ENCODE data around the gene DDX21. TPM values are rescaled to one million over a fixed set of nuclear protein-coding genes. Genes with fewer than 3 reads are reported as not detected.
A peak's percentile ranks its signal among the peaks of the same experiment; 100 is the strongest.

Gene DDX21
- total RNA-seq, 1 experiment from 2014 or later, result 153 TPM

DNA sequence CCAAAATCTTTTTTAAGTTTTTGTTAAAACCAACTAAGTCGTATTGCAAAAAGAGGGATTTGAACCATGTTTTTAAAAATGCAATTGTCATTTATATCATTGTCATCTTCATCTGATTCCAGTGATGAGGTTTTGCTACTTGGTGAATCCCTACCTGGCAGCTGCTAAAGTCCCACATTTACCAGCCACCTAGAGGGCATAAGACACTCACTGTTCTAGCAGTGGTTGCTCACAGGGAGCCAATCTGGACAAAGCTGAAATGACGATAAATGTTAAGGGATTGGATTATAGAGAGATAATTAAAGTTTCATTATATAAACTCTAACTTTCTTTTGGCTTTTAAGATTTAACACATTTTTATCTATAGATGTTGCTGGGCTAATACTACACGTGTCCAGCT lies 51.3 kb downstream of the DDX21 start:
- H2AFZ ChIP-seq (ENCODE audit: low read depth, low read length, poor library complexity, severe bottlenecking), result no peak overlapping the region
- no peaks in the 10 kb centered on the region for H3K4me1 ChIP-seq (ENCODE audit: control insufficient read depth in 1 of 2, insufficient read depth in 2 of 2, low read length in 2 of 2)
- no peak overlapping the region for H3K4me2 ChIP-seq (ENCODE audit: low read length)
- ATAC-seq (no peak), DNase-seq (ENCODE audit: low read depth, low spot score) (no peak)
- peaks cover 5 to 14% of the 10 kb centered on the region in 2 experiments; a peak in 2 of 4 replicates for H3K36me3 ChIP-seq (ENCODE audit: control insufficient read depth in 1 of 2, insufficient read depth in 2 of 2, low read length in 2 of 2)
- H3K9me3 ChIP-seq (ENCODE audit: control insufficient read depth in 1 of 2, insufficient read depth in 1 of 2, low read depth in 1 of 2, low read length in 2 of 2), result no peaks in the 10 kb centered on the region
- H3K4me3 ChIP-seq (replicated peaks in 1 of 2; ENCODE audit: low read depth in 1 of 2, low read length in 2 of 2), result no peak overlapping the region
- RAD21 ChIA-PET (ENCODE audit: low non-redundant PET in 1 of 2, low total read pairs in 2 of 2, uncharacterized antibody in 2 of 2, unreplicated experiment in 2 of 2), result no interaction called here
- H3K9me2 ChIP-seq (ENCODE audit: insufficient read depth), result no peaks in the 10 kb centered on the region
- TF ChIP-seq EZH2phosphoT487 (IDR thresholded peaks at IDR 0.05; ENCODE audit: borderline replicate concordance), result no peak
- TF ChIP-seq CEBPB (IDR thresholded peaks at IDR 0.05; ENCODE audit: low read depth), result no peak
- TF ChIP-seq TCF7L2 (IDR thresholded peaks at IDR 0.05; ENCODE audit: borderline replicate concordance, extremely low read depth, insufficient read depth, insufficient read length), result no peak
- peak; percentile 28; the same call in 1 of the 2 replicates for TF ChIP-seq RAD21 (IDR thresholded peaks at IDR 0.05; ENCODE audit: low read depth)
- TF ChIP-seq, protein P1, sequence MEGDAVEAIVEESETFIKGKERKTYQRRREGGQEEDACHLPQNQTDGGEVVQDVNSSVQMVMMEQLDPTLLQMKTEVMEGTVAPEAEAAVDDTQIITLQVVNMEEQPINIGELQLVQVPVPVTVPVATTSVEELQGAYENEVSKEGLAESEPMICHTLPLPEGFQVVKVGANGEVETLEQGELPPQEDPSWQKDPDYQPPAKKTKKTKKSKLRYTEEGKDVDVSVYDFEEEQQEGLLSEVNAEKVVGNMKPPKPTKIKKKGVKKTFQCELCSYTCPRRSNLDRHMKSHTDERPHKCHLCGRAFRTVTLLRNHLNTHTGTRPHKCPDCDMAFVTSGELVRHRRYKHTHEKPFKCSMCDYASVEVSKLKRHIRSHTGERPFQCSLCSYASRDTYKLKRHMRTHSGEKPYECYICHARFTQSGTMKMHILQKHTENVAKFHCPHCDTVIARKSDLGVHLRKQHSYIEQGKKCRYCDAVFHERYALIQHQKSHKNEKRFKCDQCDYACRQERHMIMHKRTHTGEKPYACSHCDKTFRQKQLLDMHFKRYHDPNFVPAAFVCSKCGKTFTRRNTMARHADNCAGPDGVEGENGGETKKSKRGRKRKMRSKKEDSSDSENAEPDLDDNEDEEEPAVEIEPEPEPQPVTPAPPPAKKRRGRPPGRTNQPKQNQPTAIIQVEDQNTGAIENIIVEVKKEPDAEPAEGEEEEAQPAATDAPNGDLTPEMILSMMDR (IDR thresholded peaks at IDR 0.05 in 2 of 3, conservative IDR thresholded peaks at IDR 0.05 in 1 of 3; ENCODE audit: borderline replicate concordance in 1 of 3, insufficient read depth in 1 of 3, low read depth in 2 of 3, low read length in 2 of 3), result 0 out of 6 replicates have a peak, but pooled peaks of 1 of the 3 experiments have one; percentile 20
- no peak for TF ChIP-seq FOSL1 (IDR thresholded peaks at IDR 0.05; ENCODE audit: low read depth)
- H3K79me2 ChIP-seq (ENCODE audit: insufficient read depth, low read length), result no peaks in the 10 kb centered on the region
- POLR2A ChIA-PET, result no interaction called here
- no peak overlapping the region for H3K9ac ChIP-seq (ENCODE audit: low read length)
- no TSS peak for BruUV-seq (replicated peaks)
- CTCF ChIA-PET, result interaction anchor here (1.5 kb wide), 1 partner anchor 85 kb away, joined by 3 read pairs; no protein-coding TSS in a partner anchor
- H3K27ac ChIP-seq (ENCODE audit: low read depth, low read length), result no peak overlapping the region
- H3K27me3 ChIP-seq (ENCODE audit: insufficient read depth, low read length), result no peaks in the 10 kb centered on the region
- intact Hi-C loops (cut with micrococcal nuclease), result loop anchor here (5.0 to 10.0 kb wide), 2 partner anchors 208 to 385 kb away; no protein-coding TSS in a partner anchor
- H4K20me1 ChIP-seq (ENCODE audit: insufficient read depth), result no peaks in the 10 kb centered on the region

- H3K36me3 ChIP-seq (ENCODE audit: control insufficient read depth in 1 of 2, insufficient read depth in 2 of 2, low read length in 2 of 2), result peaks cover 5 to 14% of the 10 kb centered on the region in 2 experiments; a peak in 2 of 4 replicates
Measured at GRCh38 chr10:69009360-69009759, 53.4 kb downstream of the DDX21 start.

More at GRCh38 chr10:69009360-69009759, 53.4 kb downstream of the DDX21 start:
- DNase-seq (ENCODE audit: low read depth, low spot score) (no peak), ATAC-seq (no peak)
- no peaks in the 10 kb centered on the region for H3K27me3 ChIP-seq (ENCODE audit: insufficient read depth, low read length)
- no peak overlapping the region for H2AFZ ChIP-seq (ENCODE audit: low read depth, low read length, poor library complexity, severe bottlenecking)
- no TSS peak for BruUV-seq (replicated peaks)
- H3K27ac ChIP-seq (ENCODE audit: low read depth, low read length), result no peak overlapping the region
- ChIA-PET RAD21 (ENCODE audit: low non-redundant PET in 1 of 2, low total read pairs in 2 of 2, uncharacterized antibody in 2 of 2, unreplicated experiment in 2 of 2) (no interaction called here), CTCF (no interaction called here), POLR2A (no interaction called here)
- no peaks in the 10 kb centered on the region for H4K20me1 ChIP-seq (ENCODE audit: insufficient read depth)
- H3K79me2 ChIP-seq (ENCODE audit: insufficient read depth, low read length), result no peaks in the 10 kb centered on the region
- no peaks in the 10 kb centered on the region for H3K9me2 ChIP-seq (ENCODE audit: insufficient read depth)
- H3K4me1 ChIP-seq (ENCODE audit: control insufficient read depth in 1 of 2, insufficient read depth in 2 of 2, low read length in 2 of 2), result no peaks in the 10 kb centered on the region
- no peaks in the 10 kb centered on the region for H3K9me3 ChIP-seq (ENCODE audit: control insufficient read depth in 1 of 2, insufficient read depth in 1 of 2, low read depth in 1 of 2, low read length in 2 of 2)
- no peak overlapping the region for H3K4me3 ChIP-seq (replicated peaks in 1 of 2; ENCODE audit: low read depth in 1 of 2, low read length in 2 of 2)
- no peak overlapping the region for H3K9ac ChIP-seq (ENCODE audit: low read length)
- TF ChIP-seq YY1 (IDR thresholded peaks at IDR 0.05; ENCODE audit: extremely low read depth, insufficient replicate concordance, low read depth, low read length), result no peak
- TF ChIP-seq, protein P2, sequence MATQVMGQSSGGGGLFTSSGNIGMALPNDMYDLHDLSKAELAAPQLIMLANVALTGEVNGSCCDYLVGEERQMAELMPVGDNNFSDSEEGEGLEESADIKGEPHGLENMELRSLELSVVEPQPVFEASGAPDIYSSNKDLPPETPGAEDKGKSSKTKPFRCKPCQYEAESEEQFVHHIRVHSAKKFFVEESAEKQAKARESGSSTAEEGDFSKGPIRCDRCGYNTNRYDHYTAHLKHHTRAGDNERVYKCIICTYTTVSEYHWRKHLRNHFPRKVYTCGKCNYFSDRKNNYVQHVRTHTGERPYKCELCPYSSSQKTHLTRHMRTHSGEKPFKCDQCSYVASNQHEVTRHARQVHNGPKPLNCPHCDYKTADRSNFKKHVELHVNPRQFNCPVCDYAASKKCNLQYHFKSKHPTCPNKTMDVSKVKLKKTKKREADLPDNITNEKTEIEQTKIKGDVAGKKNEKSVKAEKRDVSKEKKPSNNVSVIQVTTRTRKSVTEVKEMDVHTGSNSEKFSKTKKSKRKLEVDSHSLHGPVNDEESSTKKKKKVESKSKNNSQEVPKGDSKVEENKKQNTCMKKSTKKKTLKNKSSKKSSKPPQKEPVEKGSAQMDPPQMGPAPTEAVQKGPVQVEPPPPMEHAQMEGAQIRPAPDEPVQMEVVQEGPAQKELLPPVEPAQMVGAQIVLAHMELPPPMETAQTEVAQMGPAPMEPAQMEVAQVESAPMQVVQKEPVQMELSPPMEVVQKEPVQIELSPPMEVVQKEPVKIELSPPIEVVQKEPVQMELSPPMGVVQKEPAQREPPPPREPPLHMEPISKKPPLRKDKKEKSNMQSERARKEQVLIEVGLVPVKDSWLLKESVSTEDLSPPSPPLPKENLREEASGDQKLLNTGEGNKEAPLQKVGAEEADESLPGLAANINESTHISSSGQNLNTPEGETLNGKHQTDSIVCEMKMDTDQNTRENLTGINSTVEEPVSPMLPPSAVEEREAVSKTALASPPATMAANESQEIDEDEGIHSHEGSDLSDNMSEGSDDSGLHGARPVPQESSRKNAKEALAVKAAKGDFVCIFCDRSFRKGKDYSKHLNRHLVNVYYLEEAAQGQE (IDR thresholded peaks at IDR 0.05; ENCODE audit: low read depth), result no peak
- TF ChIP-seq ZNF274 (IDR thresholded peaks at IDR 0.05; ENCODE audit: low read depth, low read length), result no peak
- intact Hi-C loops (cut with micrococcal nuclease), result loop anchor here (5.0 to 10.0 kb wide), 2 partner anchors 205 to 383 kb away; no protein-coding TSS in a partner anchor
- H3K4me2 ChIP-seq (ENCODE audit: low read length), result no peak overlapping the region

Measured in HCT116 (cell line).